ENCODE data around the gene SLC28A3. TPM values are rescaled to one million over a fixed set of nuclear protein-coding genes. Genes with fewer than 3 reads are reported as not detected.

Gene SLC28A3
- total RNA-seq, 4 donors from 2014 or later = under 0.01 TPM; not detected in 2

DNA sequence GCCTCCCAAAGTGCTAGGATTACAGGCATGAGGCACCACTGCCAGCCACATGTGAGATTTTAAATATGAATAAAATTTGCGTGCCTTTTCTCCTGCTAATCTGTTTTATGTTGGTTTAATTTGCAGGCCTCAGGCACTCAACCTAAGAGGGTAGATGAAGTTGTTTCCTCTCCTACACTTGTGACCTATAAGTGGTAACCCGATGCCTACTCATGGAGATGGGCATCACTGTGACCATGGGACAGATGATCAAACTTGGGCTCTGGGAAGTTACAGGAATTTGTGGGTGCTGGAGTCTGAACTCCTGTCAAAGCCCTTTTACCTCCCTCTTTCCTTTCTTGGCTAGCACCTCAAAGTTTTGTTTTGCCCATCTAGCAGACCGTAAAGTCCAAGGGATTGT, 1.1 kb downstream of the SLC28A3 start:
- Histone ChIP-seq H3K4me3 (no peak overlapping the region), H3K27ac (replicated peaks in 1 of 4) (no peak overlapping the region), H3K27me3 (no peaks in the 10 kb centered on the region), H3K4me1 (peaks cover 0 to 10% (median 5%) of the 10 kb centered on the region in 4 donors), H3K9me3 (no peaks in the 10 kb centered on the region), H3K36me3 (no peaks in the 10 kb centered on the region)
- 83% methylated on average over 3 of the region's 3 CpGs for WGBS
- no peak for DNase-seq (ENCODE audit: extremely low spot score)
- intact Hi-C loops (cut with DNase I) = no loop called here
- TF ChIP-seq, protein P1, sequence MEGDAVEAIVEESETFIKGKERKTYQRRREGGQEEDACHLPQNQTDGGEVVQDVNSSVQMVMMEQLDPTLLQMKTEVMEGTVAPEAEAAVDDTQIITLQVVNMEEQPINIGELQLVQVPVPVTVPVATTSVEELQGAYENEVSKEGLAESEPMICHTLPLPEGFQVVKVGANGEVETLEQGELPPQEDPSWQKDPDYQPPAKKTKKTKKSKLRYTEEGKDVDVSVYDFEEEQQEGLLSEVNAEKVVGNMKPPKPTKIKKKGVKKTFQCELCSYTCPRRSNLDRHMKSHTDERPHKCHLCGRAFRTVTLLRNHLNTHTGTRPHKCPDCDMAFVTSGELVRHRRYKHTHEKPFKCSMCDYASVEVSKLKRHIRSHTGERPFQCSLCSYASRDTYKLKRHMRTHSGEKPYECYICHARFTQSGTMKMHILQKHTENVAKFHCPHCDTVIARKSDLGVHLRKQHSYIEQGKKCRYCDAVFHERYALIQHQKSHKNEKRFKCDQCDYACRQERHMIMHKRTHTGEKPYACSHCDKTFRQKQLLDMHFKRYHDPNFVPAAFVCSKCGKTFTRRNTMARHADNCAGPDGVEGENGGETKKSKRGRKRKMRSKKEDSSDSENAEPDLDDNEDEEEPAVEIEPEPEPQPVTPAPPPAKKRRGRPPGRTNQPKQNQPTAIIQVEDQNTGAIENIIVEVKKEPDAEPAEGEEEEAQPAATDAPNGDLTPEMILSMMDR (IDR thresholded peaks at IDR 0.05) = no peak
- no peak for TF ChIP-seq POLR2AphosphoS5 (IDR thresholded peaks at IDR 0.05)
- no peak for TF ChIP-seq EP300 (IDR thresholded peaks at IDR 0.05)
- TF ChIP-seq POLR2A (IDR thresholded peaks at IDR 0.05; ENCODE audit: low read depth) = no peak

GRCh38 chr9:84338792-84339191, 1.8 kb downstream of the SLC28A3 start:
- Histone ChIP-seq H3K9me3 (no peaks in the 10 kb centered on the region), H3K4me3 (no peak overlapping the region), H3K27me3 (no peaks in the 10 kb centered on the region), H3K36me3 (no peaks in the 10 kb centered on the region), H3K4me1 (peaks cover 0 to 10% (median 5%) of the 10 kb centered on the region in 4 donors), H3K27ac (replicated peaks in 1 of 4) (no peak overlapping the region)
- intact Hi-C loops (cut with DNase I) = no loop called here
- DNase-seq (ENCODE audit: extremely low spot score) = no peak
- TF ChIP-seq POLR2AphosphoS5 (IDR thresholded peaks at IDR 0.05) (no peak), POLR2A (IDR thresholded peaks at IDR 0.05; ENCODE audit: low read depth) (no peak), EP300 (IDR thresholded peaks at IDR 0.05) (no peak)
- TF ChIP-seq, protein P1 (IDR thresholded peaks at IDR 0.05) = no peak
- WGBS = 92% methylated on average over 4 of the region's 4 CpGs

- H3K4me3 ChIP-seq = no peak overlapping the region
- no peak overlapping the region for H3K27ac ChIP-seq (replicated peaks in 1 of 4)
- no peaks in the 10 kb centered on the region for H3K9me3 ChIP-seq
- H3K36me3 ChIP-seq = no peaks in the 10 kb centered on the region
- peaks cover 0 to 10% (median 5%) of the 10 kb centered on the region in 4 donors for H3K4me1 ChIP-seq
- TF ChIP-seq, protein P1 (IDR thresholded peaks at IDR 0.05) = no peak
- no peak for TF ChIP-seq POLR2AphosphoS5 (IDR thresholded peaks at IDR 0.05)
- TF ChIP-seq EP300 (IDR thresholded peaks at IDR 0.05) = no peak
- no peak for TF ChIP-seq POLR2A (IDR thresholded peaks at IDR 0.05; ENCODE audit: low read depth)
- 97% methylated on average over 8 of the region's 8 CpGs for WGBS
- intact Hi-C loops (cut with DNase I) = no loop called here
- H3K27me3 ChIP-seq = no peaks in the 10 kb centered on the region
- DNase-seq (ENCODE audit: extremely low spot score) = no peak
Observed at GRCh38 chr9:84337252-84337651, 3.3 kb downstream of the SLC28A3 start.

DNA sequence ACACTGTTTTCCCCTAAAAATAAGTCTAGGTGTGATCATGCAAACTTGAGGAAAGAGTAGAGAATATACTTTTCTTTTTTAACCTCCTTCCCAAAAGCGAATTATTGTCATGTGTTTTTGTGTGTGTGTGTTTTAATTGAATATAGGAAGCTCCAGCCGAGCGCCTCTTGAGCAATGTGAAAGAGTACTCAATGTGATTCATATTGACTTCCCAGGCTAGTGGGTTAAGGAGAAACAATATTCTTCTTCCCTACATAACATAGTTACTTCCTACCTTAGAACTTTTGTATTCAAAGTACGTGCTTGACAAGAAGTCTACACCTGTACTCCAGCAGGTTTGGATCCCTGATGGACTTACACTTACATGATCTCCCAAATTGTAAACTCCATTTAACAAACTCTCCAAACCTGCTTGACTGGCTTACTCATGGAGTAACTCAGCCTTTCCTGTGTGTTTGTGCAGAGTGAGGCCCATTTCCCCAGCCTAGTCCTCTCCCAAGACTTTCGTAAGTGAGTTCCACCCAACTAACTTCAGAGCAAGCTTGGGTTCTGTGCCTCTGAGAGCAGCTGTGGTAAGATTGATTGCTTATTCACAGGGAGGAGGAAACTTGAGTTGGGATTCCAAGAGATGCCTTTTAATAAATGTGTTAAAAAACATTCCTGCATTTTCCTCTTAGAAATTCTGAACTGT, 9.3 kb downstream of the SLC28A3 start:
- Histone ChIP-seq H3K27me3 (no peaks in the 10 kb centered on the region), H3K9me3 (peaks cover 0 to 18% (median 4%) of the 10 kb centered on the region in 4 donors), H3K4me3 (no peak overlapping the region), H3K27ac (replicated peaks in 1 of 4) (no peak overlapping the region), H3K36me3 (no peaks in the 10 kb centered on the region), H3K4me1 (peaks cover 0 to 4% (median 2%) of the 10 kb centered on the region in 4 donors)
- no peak for DNase-seq (ENCODE audit: extremely low spot score)
- intact Hi-C loops (cut with DNase I) = no loop called here
- WGBS = 74% methylated on average over 5 of the region's 5 CpGs
- TF ChIP-seq EP300 (IDR thresholded peaks at IDR 0.05) = no peak
- TF ChIP-seq POLR2A (IDR thresholded peaks at IDR 0.05; ENCODE audit: low read depth) = no peak
- TF ChIP-seq POLR2AphosphoS5 (IDR thresholded peaks at IDR 0.05) = no peak
- TF ChIP-seq, protein P1 (IDR thresholded peaks at IDR 0.05) = no peak
